Loucy (cell line): Measurements from ENCODE around the gene ZNF699.

Experiments used
- H2AFZ ChIP-seq: fragments of 200-600 bp; sonication (generic); 2 replicates; pipeline ENCODE4 v1.6.0; 2016; ENCODE audit warnings: antibody characterized with exemption, mild to moderate bottlenecking, low read length, moderate library complexity
- H3F3A ChIP-seq: fragments of 200-600 bp; 2 replicates; pipeline ENCODE4 v1.6.0; 2016; ENCODE audit warnings: antibody characterized with exemption, low read depth, mild to moderate bottlenecking
- H3K27me3 ChIP-seq: fragments of 200-600 bp; sonication (generic); 2 replicates; pipeline ENCODE4 v1.6.1; 2014; ENCODE audit warnings: low read length, mild to moderate bottlenecking; ENCODE audit not compliant: insufficient read depth, poor library complexity, severe bottlenecking
- H3K36me3 ChIP-seq: fragments of 200-600 bp; sonication (generic); 2 replicates; pipeline ENCODE4 v1.6.1; 2016; ENCODE audit warnings: low read length; ENCODE audit not compliant: insufficient read depth
- H3K4me1 ChIP-seq: fragments of 200-600 bp; sonication (generic); 2 replicates; pipeline ENCODE4 v1.5.1; 2014; ENCODE audit warnings: low read length, mild to moderate bottlenecking; ENCODE audit not compliant: insufficient read depth, poor library complexity, severe bottlenecking
- H3K4me2 ChIP-seq: fragments of 200-600 bp; sonication (generic); 2 replicates; pipeline ENCODE4 v1.6.0; 2014; ENCODE audit warnings: antibody characterized with exemption, low read length, low read depth, mild to moderate bottlenecking; ENCODE audit not compliant: poor library complexity, severe bottlenecking
- H3K4me3 ChIP-seq: fragments of 200-600 bp; sonication (generic); 2 replicates; pipeline ENCODE4 v1.5.1; 2014; ENCODE audit warnings: low read length, mild to moderate bottlenecking, mixed read lengths; ENCODE audit not compliant: poor library complexity, severe bottlenecking
- H3K79me2 ChIP-seq: fragments of 200-600 bp; sonication (generic); 2 replicates; pipeline ENCODE4 v1.6.1; 2014; ENCODE audit warnings: low read length; ENCODE audit not compliant: insufficient read depth
- H3K9ac ChIP-seq: fragments of 200-600 bp; sonication (generic); 2 replicates; pipeline ENCODE4 v1.6.0; 2014; ENCODE audit warnings: mild to moderate bottlenecking, low read depth, low read length, moderate library complexity; ENCODE audit not compliant: poor library complexity, severe bottlenecking
- H3K9me2 ChIP-seq: fragments of 200-600 bp; sonication (generic); replicated peaks from 2 replicates; pipeline ENCODE4 v1.6.1; 2016; ENCODE audit warnings: low read depth, low read length, mixed read lengths
- H3K9me3 ChIP-seq: fragments of 200-600 bp; sonication (generic); 2 replicates; pipeline ENCODE4 v1.6.1; 2014; ENCODE audit warnings: mild to moderate bottlenecking, antibody characterized with exemption, low read length, low read depth; ENCODE audit not compliant: insufficient read depth
- H4K20me1 ChIP-seq: fragments of 200-600 bp; sonication (generic); 2 replicates; pipeline ENCODE4 v1.6.0; 2014; ENCODE audit warnings: antibody characterized with exemption, low read length, mild to moderate bottlenecking; ENCODE audit not compliant: insufficient read depth, poor library complexity, severe bottlenecking
- CTCF ChIP-seq: fragments of 200-600 bp; sonication (generic); conservative IDR thresholded peaks from 2 replicates; pipeline ENCODE4 v1.5.1; 2014; ENCODE audit warnings: mild to moderate bottlenecking, antibody characterized with exemption, low read length
- EZH2phosphoT487 ChIP-seq: fragments of 200-600 bp; IDR thresholded peaks from 2 replicates; pipeline ENCODE4 v1.6.1; 2018; ENCODE audit warnings: antibody characterized with exemption, mild to moderate bottlenecking, moderate library complexity, borderline replicate concordance

ZNF699 gene

GRCh38 chr19:9352505-9352904 lies 42.9 kb upstream of the ZNF699 start:
- Histone ChIP-seq H3K9ac (no peak overlapping the region), H3K4me1 (no peaks in the 10 kb centered on the region), H3K9me3 (no peaks in the 10 kb centered on the region), H3K27me3 (no peaks in the 10 kb centered on the region), H3K4me2 (no peak overlapping the region), H2AFZ (no peak overlapping the region), H3K79me2 (no peaks in the 10 kb centered on the region), H3K36me3 (no peaks in the 10 kb centered on the region), H4K20me1 (no peaks in the 10 kb centered on the region), H3K9me2 (no peaks in the 10 kb centered on the region), H3F3A (no peaks in the 10 kb centered on the region), H3K4me3 (no peak overlapping the region)
- TF ChIP-seq EZH2phosphoT487 (no peak), CTCF (no peak)

GRCh38 chr19:9348671-9349070 lies 39.0 kb upstream of the ZNF699 start:
- no peaks in the 10 kb centered on the region for H4K20me1 ChIP-seq

GRCh38 chr19:9348253-9348652 lies 38.6 kb upstream of the ZNF699 start:
- H3K9ac ChIP-seq = no peak overlapping the region
- H3K36me3 ChIP-seq = peaks cover 12% of the 10 kb centered on the region; the same call in 1 of the 2 replicates
- H3K4me3 ChIP-seq = no peak overlapping the region
- H3K79me2 ChIP-seq = no peaks in the 10 kb centered on the region
- H3K9me3 ChIP-seq = peaks cover 19% of the 10 kb centered on the region; the same call in 1 of the 2 replicates
- H3K9me2 ChIP-seq = no peaks in the 10 kb centered on the region
- H4K20me1 ChIP-seq = no peaks in the 10 kb centered on the region
- H2AFZ ChIP-seq = no peak overlapping the region
- no peaks in the 10 kb centered on the region for H3K4me1 ChIP-seq
- TF ChIP-seq EZH2phosphoT487 (no peak), CTCF (no peak)
- H3F3A ChIP-seq = no peaks in the 10 kb centered on the region
- no peaks in the 10 kb centered on the region for H3K27me3 ChIP-seq
- no peak overlapping the region for H3K4me2 ChIP-seq

More at GRCh38 chr19:9348671-9349070, 39.0 kb upstream of the ZNF699 start:
- Histone ChIP-seq H3K4me1 (no peaks in the 10 kb centered on the region), H3K9ac (no peak overlapping the region), H3K4me2 (no peak overlapping the region), H3K9me2 (no peaks in the 10 kb centered on the region), H3K27me3 (no peaks in the 10 kb centered on the region), H3K9me3 (peaks cover 14% of the 10 kb centered on the region; the same call in 1 of the 2 replicates), H3K36me3 (peaks cover 8% of the 10 kb centered on the region; the same call in 1 of the 2 replicates), H3K4me3 (no peak overlapping the region), H3K79me2 (no peaks in the 10 kb centered on the region), H2AFZ (no peak overlapping the region), H3F3A (no peaks in the 10 kb centered on the region)
- no peak for TF ChIP-seq CTCF
- TF ChIP-seq EZH2phosphoT487 = no peak
